HCT116 (cell line): Measurements from ENCODE around the gene OBP2B. TPM values are rescaled to one million over a fixed set of nuclear protein-coding genes. Genes with fewer than 3 reads are reported as not detected.

Experiments used
- ATAC-seq: fragments of 200-7000 bp; cut with Tn5 transposase; 2 replicates; pipeline ENCODE4 v1.9.1; 2020; ENCODE audit warnings: mild to moderate bottlenecking, moderate library complexity
- BruUV-seq: library from RNA; stranded (reverse); fragments of 400-500 nt; replicated peaks from 2 replicates; lab custom pipeline; 2021; lab: Mats Ljungman, UMichigan
- CTCF ChIA-PET: fragments of 300-600 bp; sonication (Branson Sonifier 250); formaldehyde crosslinking; loops from one replicate; lab custom pipeline; 2021; ENCODE audit warnings: antibody characterized with exemption; lab: Charles Lee
- POLR2A ChIA-PET: fragments of 300-600, 350-600 bp; sonication (Branson Sonifier 250); formaldehyde crosslinking; loops from one replicate; lab custom pipeline; 2021; ENCODE audit warnings: antibody characterized with exemption; lab: Charles Lee
- RAD21 ChIA-PET, 2 experiments: fragments of 300-600 bp; sonication (Branson Sonifier 250); formaldehyde crosslinking; loops; one replicate each; lab custom pipeline; 2023; ENCODE audit warnings: low total read pairs in 2 of 2; ENCODE audit not compliant: uncharacterized antibody in 2 of 2, unreplicated experiment in 2 of 2, low non-redundant PET in 1 of 2; lab: Charles Lee
- DNase-seq: peaks from one replicate; pipeline ENCODE4 v3.0.0-alpha.2; 2010; ENCODE audit warnings: low read depth, low spot score
- H2AFZ ChIP-seq: fragments of 200-600 bp; shearing (Covaris generic), sonication (generic); 2 replicates; pipeline ENCODE4 v1.6.1; 2017; ENCODE audit warnings: low read depth, mixed run types, mixed read lengths, antibody characterized with exemption, low read length; ENCODE audit not compliant: poor library complexity, severe bottlenecking
- H3K27ac ChIP-seq: 2 replicates; pipeline ENCODE4 v1.5.1; 2012; ENCODE audit warnings: low read depth, low read length
- H3K27me3 ChIP-seq: fragments of 200-600 bp; sonication (generic); 2 replicates; pipeline ENCODE4 v1.6.1; 2016; ENCODE audit warnings: mixed run types, low read length, mixed read lengths; ENCODE audit not compliant: insufficient read depth
- H3K36me3 ChIP-seq, 2 experiments: fragments of 200-500 bp in 1 of 2; fragments of 200-600 bp in 1 of 2; sonication (Bioruptor generic) in 1 of 2; sonication (generic) in 1 of 2; 2 replicates each; pipeline versions ENCODE4 v1.5.1 to v1.6.1; 2014 to 2016; ENCODE audit warnings: low read length in 2 of 2, inconsistent platforms in 1 of 2, mixed read lengths in 1 of 2, mixed run types in 1 of 2; ENCODE audit not compliant: insufficient read depth in 2 of 2, control insufficient read depth in 1 of 2
- H3K4me1 ChIP-seq, 2 experiments: fragments of 200-600 bp in 1 of 2; sonication (generic) in 1 of 2; 2 replicates each; pipeline versions ENCODE4 v1.5.1 to v1.6.1; 2012 to 2017; ENCODE audit warnings: low read length in 2 of 2, inconsistent platforms in 1 of 2, mild to moderate bottlenecking in 1 of 2, mixed read lengths in 1 of 2, mixed run types in 1 of 2, moderate library complexity in 1 of 2; ENCODE audit not compliant: insufficient read depth in 2 of 2, control insufficient read depth in 1 of 2
- H3K4me2 ChIP-seq: fragments of 200-600 bp; sonication (generic); 2 replicates; pipeline ENCODE4 v1.6.1; 2017; ENCODE audit warnings: mixed run types, low read length, mixed read lengths
- H3K4me3 ChIP-seq, 2 experiments: fragments of 200-600 bp in 1 of 2; sonication (generic) in 1 of 2; replicated peaks in 1 of 2; 2 replicates each; pipeline ENCODE4 v1.5.1; 2011 to 2016; ENCODE audit warnings: low read length in 2 of 2, control low read depth in 1 of 2, low read depth in 1 of 2, mild to moderate bottlenecking in 1 of 2, mixed read lengths in 1 of 2, mixed run types in 1 of 2
- H3K79me2 ChIP-seq: fragments of 200-600 bp; sonication (generic); 2 replicates; pipeline ENCODE4 v1.6.1; 2017; ENCODE audit warnings: mild to moderate bottlenecking, mixed run types, low read length, moderate library complexity, mixed read lengths; ENCODE audit not compliant: insufficient read depth
- H3K9ac ChIP-seq: fragments of 200-600 bp; sonication (generic); 2 replicates; pipeline ENCODE4 v1.6.1; 2016; ENCODE audit warnings: low read length, mixed read lengths
- H3K9me2 ChIP-seq: fragments of 200-600 bp; sonication (generic), shearing (Covaris generic); 2 replicates; pipeline ENCODE4 v1.6.1; 2017; ENCODE audit warnings: mixed run types, mild to moderate bottlenecking, moderate library complexity; ENCODE audit not compliant: insufficient read depth
- H3K9me3 ChIP-seq, 2 experiments: fragments of 200-500 bp in 1 of 2; fragments of 200-600 bp in 1 of 2; sonication (Bioruptor generic) in 1 of 2; sonication (generic) in 1 of 2; 2 replicates each; pipeline ENCODE4 v1.6.1; 2014 to 2017; ENCODE audit warnings: low read length in 2 of 2, mixed read lengths in 2 of 2, inconsistent platforms in 1 of 2, low read depth in 1 of 2, mild to moderate bottlenecking in 1 of 2, mixed run types in 1 of 2, moderate library complexity in 1 of 2; ENCODE audit not compliant: control insufficient read depth in 1 of 2, insufficient read depth in 1 of 2
- H4K20me1 ChIP-seq: fragments of 200-600 bp; sonication (generic), shearing (Covaris generic); 2 replicates; pipeline ENCODE4 v1.6.1; 2017; ENCODE audit warnings: mixed run types, mild to moderate bottlenecking, moderate library complexity; ENCODE audit not compliant: insufficient read depth
- POLR2A ChIP-seq: IDR thresholded peaks from 2 replicates; pipeline ENCODE4 v1.7.0; 2011; ENCODE audit warnings: borderline replicate concordance; ENCODE audit not compliant: insufficient read depth, insufficient read length; ENCODE audit errors: extremely low read depth
- RAD21 ChIP-seq: IDR thresholded peaks from 2 replicates; pipeline ENCODE4 v1.6.1; 2012; ENCODE audit warnings: low read depth, mild to moderate bottlenecking
- intact Hi-C: fragments of 100-400 bp; cut with micrococcal nuclease; formaldehyde crosslinking; loops from 2 replicates; pipeline ENCODE4 v1.10.0; 2022
- total RNA-seq: library from RNA; stranded (reverse); gene quantifications from one replicate; pipeline ENCODE4 v1.2.1, GENCODE V29; 2021; ENCODE audit not compliant: unreplicated experiment

OBP2B gene
- total RNA-seq, 1 experiment from 2014 or later = not detected

DNA sequence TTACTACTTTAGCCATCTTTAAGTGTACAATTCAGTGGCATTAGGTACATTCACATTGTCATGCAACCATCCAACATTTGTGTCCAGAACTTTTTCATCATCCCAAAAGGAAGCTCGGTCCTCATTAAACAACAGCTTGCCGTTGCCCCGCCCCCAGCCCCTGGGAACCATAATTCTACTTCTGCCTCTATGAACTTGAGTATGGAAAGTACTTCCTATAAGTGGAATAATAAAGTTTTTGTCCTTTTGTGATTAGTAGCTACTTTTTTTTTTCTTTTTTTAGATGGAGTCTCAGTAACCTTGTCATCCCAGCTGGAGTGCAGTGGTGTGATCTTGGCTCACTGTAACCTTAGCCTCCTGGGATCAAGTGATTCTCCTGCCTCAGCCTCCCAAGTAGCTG lies 50.4 kb downstream of the OBP2B start:
- ChIA-PET CTCF (interaction anchor here (1.3 to 1.5 kb wide), 2 partner anchors 9 to 11 kb away, joined by 4 to 5 read pairs; no protein-coding TSS in a partner anchor), RAD21 (no interaction called here), POLR2A (no interaction called here)
- no peak overlapping the region for H3K4me2 ChIP-seq
- no peaks in the 10 kb centered on the region for H3K9me2 ChIP-seq
- intact Hi-C loops = no loop called here
- H3K4me3 ChIP-seq = no peak overlapping the region
- H2AFZ ChIP-seq = no peak overlapping the region
- TF ChIP-seq RAD21 (no peak), POLR2A (no peak)
- ATAC-seq = no peak
- no peaks in the 10 kb centered on the region for H3K27me3 ChIP-seq
- no peaks in the 10 kb centered on the region for H3K36me3 ChIP-seq
- H3K9me3 ChIP-seq = no peaks in the 10 kb centered on the region
- 0 out of 4 replicates have a peak, but pooled peaks cover 0 to 3% of the 10 kb centered on the region in 2 experiments for H3K4me1 ChIP-seq
- H3K9ac ChIP-seq = no peak overlapping the region
- H3K27ac ChIP-seq = no peak overlapping the region
- no peaks in the 10 kb centered on the region for H3K79me2 ChIP-seq
- BruUV-seq = no TSS peak
- H4K20me1 ChIP-seq = no peaks in the 10 kb centered on the region
- no peak for DNase-seq

Other genes starting within 250 kb of the OBP2B start
- 0.20 TPM for gene GFI1B, start 230.6 kb downstream of the OBP2B start, total RNA-seq
- 95.1 TPM for gene GTF3C5, start 178.3 kb downstream of the OBP2B start, total RNA-seq
- gene CEL, start 147.3 kb downstream of the OBP2B start, total RNA-seq = 6.9 TPM
- gene RALGDS, start 88.0 kb downstream of the OBP2B start, total RNA-seq = 36.1 TPM
- 0.34 TPM for gene GBGT1, start 45.3 kb downstream of the OBP2B start, total RNA-seq
- gene ABO, start 66.0 kb upstream of the OBP2B start, total RNA-seq = 1.2 TPM
- gene SURF6, start 126.9 kb upstream of the OBP2B start, total RNA-seq = 30.1 TPM
- 18.6 TPM for gene MED22, start 138.9 kb upstream of the OBP2B start, total RNA-seq
- gene RPL7A, start 139.0 kb upstream of the OBP2B start, total RNA-seq = 2,837 TPM
- gene SURF1, start 147.2 kb upstream of the OBP2B start, total RNA-seq = 71.7 TPM
- 27.8 TPM for gene SURF2, start 147.3 kb upstream of the OBP2B start, total RNA-seq
- gene SURF4, start 166.8 kb upstream of the OBP2B start, total RNA-seq = 134 TPM
- 0.37 TPM for gene STKLD1, start 167.1 kb upstream of the OBP2B start, total RNA-seq
- gene REXO4, start 208.8 kb upstream of the OBP2B start, total RNA-seq = 24.6 TPM
- gene ADAMTS13, start 213.1 kb upstream of the OBP2B start, total RNA-seq = 9.2 TPM